HG02970 (cell line): ENCODE data around the gene TSPAN14.
"Not testable (repeated sequence)": the region's sequence is repeated elsewhere in the genome, so short reads cannot be mapped to it uniquely, and the experiment has no call there.

ENCODE experiments used
- ATAC-seq: cut with Tn5 transposase; IDR thresholded peaks from one replicate; pipeline ENCODE4 v1.9.1; 2021; ENCODE audit warnings: mild to moderate bottlenecking, moderate library complexity, moderate number of reproducible peaks; ENCODE audit not compliant: unreplicated experiment, low FRiP score

Gene TSPAN14

DNA sequence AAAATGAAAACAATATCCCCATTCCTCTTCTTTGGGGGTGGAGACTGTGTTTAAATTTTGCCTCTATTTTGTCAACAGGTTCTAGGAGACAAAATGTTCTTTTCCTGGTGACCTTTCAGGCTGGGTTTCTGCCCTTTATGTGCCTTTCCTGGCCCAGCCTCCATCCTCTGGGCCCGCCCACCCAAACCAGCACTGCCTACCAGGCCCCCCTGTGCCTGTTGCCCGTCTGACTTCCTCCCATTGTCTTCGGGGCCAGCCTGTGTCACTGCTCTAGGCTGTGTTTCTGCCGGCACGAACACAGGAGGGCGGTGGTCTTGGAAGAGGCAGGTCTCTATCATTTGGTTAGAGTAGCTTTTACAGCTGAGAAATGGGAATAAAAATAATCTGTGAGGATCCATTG is 13.9 kb downstream of the TSPAN14 start:
- ATAC-seq = no peak

DNA sequence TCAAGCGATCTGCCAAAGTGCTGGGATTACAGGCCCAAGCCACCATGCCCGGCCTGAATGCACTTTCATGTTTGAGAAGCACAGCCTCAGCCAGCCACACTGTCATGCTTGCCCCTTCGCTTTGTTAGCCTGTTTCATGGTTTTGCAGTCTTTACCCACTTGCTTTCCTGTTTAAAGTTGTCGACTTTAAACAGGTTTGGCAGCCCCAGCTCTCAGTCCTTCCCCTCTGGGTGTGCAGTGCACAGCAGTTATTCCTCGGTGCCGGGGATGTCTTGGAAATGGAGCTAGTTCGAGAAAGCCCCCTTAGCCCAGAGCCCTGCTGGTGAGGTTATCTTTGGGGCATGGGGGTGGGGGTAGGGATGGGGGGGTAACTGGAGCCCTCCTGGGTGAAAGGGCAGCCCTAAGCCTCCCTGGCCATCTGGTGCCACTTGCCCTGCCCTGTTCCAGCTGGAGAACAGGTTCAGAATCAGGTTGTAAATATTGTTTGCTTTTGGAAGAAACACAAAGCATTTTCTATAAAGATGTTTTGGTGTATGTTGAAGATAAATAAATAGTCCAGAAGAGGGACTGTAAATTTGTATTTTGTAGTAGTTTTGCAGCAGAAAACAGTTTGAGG is 14.8 kb downstream of the TSPAN14 start:
- no peak for ATAC-seq

- no peak for ATAC-seq
Measured at GRCh38 chr10:80470266-80470665, 16.2 kb downstream of the TSPAN14 start.

- no peak for ATAC-seq
Measured at GRCh38 chr10:80471001-80471400, 16.9 kb downstream of the TSPAN14 start.

DNA sequence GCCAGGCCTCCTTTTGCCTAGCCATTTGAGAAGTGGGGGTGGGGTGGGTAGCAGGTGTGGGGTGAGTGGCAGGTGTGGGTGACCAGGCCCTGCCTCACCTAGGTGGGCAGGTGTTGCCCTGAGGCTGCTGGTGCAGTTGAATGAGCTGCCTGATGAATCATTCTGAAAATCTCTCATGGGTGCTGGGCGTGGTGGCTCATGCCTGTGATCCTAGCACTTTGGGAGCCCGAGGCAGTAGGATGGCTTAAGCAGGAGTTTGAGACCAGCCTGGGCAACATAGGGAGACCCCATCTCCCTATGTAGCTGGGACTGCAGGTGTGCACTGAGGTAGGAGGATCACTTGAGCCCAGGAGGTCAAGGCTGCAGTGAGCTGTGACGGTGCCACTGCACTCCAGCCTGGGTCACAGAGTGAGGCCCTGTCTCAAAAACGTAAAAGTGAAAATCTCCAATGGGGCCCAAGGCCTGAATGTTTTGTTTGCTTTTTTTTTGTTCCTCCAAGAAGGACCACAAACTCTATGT is 17.7 kb downstream of the TSPAN14 start:
- peak; percentile 61 for ATAC-seq

DNA sequence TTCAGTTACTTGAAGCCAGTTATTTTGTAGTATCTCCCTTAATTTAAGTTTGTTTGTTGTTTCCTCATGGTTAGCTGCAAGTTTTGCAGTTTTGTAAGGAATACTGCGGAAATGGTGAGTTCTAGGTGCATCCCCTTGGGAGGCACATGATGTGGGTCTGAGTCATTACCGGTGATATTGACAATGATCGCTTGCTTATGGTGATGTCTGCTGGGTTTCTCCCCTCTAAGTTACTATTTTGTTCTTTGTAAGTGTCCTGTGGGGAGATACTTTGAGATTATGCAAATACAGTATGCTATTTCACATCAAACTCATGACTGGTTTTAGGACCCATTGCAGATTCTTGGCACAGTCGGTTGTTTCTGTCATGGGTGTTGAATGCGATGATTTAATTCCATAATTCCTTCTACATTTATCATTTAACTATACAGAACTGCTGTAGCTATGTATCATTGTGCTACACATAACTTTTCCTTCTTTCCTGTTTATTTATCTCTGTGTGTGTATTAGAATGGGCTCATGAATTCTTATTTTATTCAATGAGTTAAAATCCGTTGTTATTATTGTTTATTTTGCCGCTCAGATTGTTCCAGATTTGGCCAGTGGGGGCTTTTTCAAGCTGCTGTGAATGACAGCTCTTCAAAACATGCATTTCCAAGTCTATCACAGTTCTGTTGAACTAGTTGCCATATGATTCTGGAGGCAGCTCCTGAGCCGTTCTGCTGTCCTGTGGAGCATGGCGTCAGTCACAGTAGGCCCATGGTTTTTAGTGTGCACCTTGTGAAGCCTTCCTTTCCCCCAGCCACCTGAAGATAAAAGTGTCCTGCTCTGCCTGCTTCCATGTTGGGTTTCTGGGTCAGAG is 18.4 kb downstream of the TSPAN14 start:
- ATAC-seq = peak; percentile 92

GRCh38 chr10:80473096-80473657 is 19.1 kb downstream of the TSPAN14 start:
- ATAC-seq = no peak

DNA sequence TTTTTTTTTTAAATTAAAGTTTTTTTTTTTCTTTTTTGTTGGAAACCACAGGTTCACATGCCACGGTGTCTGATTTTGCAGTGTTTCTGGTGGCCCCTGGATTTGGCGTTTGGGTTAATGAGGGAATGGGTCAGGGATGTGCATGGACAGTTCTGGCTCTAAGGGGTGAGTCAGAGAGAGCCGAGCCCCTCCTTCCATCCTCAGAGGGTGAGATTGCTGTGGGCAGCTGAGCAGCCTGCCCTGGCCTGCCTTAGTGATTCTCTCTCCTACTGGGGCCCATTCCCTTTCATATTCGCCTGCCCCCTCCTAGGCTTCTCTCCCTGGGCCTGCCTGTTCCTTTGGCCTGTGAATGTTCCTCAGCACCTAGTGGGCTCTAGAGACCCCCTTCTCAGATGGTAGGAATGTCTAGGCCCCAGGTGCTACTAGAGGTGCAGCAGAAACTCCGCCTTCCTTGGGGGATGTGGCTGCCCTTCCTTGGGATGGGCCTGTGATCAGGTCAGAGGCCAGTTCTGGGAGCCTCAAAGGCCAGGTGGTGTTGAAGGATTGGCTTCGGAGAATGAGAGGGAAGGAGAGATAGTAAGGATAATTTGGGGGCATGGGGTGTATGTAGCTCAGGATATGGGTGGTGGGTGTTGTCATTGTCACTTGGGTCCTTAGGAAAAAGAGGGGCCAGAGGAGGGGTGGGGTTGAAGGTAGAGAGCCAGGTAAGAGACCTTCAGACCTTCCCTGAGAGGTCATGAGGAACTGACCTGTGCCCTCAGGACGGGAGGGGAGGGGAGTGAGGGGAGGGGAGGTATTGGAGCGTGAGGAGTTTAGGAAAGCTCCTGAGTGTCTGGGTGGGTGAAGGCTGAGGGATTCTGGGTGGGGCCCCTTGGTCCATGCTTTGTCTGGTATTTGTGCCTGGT is 19.8 kb downstream of the TSPAN14 start:
- ATAC-seq = no peak

GRCh38 chr10:80474597-80474910 is 20.4 kb downstream of the TSPAN14 start:
- no peak for ATAC-seq

GRCh38 chr10:80474941-80475340 is 20.8 kb downstream of the TSPAN14 start:
- ATAC-seq = no peak

- not testable (repeated sequence) for ATAC-seq
Measured at GRCh38 chr10:80475641-80476040, 21.5 kb downstream of the TSPAN14 start.

DNA sequence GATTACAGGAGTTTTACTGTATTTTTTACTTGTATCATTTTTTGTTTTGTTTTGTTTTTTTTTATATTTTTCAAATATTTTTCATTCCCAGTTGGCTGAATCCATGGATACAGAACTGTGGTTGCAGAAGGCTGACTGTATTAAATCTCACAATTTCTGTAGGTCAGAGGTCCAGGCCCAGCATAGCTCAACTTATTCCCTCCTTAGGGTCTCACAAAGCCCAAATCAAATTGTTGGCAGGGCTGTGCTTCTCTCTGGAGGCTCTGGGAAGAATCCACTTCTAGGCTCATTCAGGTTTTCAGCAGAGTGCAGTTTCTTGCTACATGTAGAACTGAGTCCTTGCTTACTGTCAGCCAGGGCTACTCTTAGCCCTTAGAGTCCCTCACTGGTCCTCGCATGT is 22.6 kb downstream of the TSPAN14 start:
- ATAC-seq = no peak

DNA sequence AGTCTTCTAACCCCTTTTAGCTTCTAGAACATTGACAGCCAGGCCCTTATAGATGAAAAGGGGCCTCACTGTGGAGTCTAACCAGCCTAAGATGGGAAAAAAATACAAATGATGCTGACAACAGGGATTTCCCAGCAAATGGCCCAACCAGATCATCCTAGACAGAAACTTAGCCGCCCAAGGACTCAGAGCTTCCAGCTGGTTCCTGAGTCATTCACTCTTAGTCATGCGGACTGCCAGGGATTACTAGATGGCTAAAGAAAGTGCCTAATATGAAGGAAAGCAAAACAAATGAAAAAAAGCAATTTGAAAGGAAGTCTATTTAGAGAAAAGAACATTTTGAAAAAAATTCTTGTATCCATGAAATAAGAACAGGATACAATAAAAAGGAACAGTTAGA is 23.7 kb downstream of the TSPAN14 start:
- no peak for ATAC-seq

- ATAC-seq = not testable (repeated sequence)
Measured at GRCh38 chr10:80480373-80480772, 26.3 kb downstream of the TSPAN14 start.

GRCh38 chr10:80480852-80481251 is 26.7 kb downstream of the TSPAN14 start:
- no peak for ATAC-seq

GRCh38 chr10:80484243-80484642 is 30.1 kb downstream of the TSPAN14 start:
- ATAC-seq = no peak

GRCh38 chr10:80484676-80485075 is 30.6 kb downstream of the TSPAN14 start:
- no peak for ATAC-seq

DNA sequence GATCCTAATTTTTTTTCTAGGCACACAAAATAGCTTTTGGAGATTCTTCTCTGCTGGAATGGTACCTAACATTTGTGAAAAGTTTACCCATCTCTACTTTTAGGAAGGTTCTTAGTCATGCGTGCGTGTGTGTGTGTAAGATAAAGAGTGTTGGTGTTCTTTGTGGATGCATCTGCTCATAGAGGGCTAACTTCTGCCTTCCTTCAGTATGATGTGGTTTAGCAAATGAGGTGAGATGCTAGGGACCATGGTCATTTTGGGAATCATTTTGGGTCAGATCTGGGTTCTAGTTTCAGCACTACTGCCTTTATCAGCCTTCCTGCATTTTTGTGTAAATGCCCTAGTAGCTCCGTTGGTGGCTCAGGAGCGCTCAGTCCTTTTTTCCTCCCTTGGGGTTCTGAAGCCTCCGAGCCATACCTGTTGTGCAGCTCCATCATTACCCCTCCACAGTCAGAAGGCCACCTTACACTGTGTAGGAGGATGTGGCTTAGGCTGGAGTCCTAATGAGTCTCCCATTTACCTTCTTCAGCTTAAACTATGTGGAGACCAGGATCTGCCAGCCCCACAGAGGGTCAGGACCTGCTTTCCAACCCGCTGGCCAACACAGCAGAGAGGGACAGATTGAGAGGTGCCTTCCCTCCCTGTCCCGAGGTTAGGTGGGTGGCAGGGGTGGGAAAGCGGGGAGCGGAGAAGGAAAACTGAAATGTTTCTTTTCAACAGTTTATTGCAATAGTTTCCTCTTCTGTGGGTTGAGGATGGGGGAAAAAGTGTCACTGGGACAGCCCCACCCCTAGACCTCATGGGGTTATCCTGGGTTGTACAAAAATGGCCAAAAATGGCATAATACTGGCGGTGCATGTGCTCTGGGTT is 31.2 kb downstream of the TSPAN14 start:
- ATAC-seq = no peak

GRCh38 chr10:80485946-80486764 is 32.0 kb downstream of the TSPAN14 start:
- no peak for ATAC-seq
